ENCODE data around the gene ZDHHC4. TPM values are rescaled to one million over a fixed set of nuclear protein-coding genes. Genes with fewer than 3 reads are reported as not detected.

ZDHHC4 gene
- total and polyA plus RNA-seq, 2 donors (not counting 3 experiments of a cell fraction or from before 2014, with no cell fraction given): 29.9 to 122 TPM

GRCh38 chr7:6529643-6530042 is 47.6 kb upstream of the ZDHHC4 start:
- POLR2A ChIA-PET: no interaction called here
- dilution Hi-C loops (cut with MboI; ENCODE audit: extremely low pct_ligation_motif_present, low sequenced_read_pairs): no loop called here

More at GRCh38 chr7:6529643-6530042, 47.6 kb upstream of the ZDHHC4 start:
- Histone ChIP-seq H3K27ac (ENCODE audit: insufficient read depth, low read depth, low read length) (no peak overlapping the region), H3K4me3 (replicated peaks in 1 of 3; ENCODE audit: insufficient read depth in 1 of 3, low read depth in 1 of 3, low read length in 3 of 3) (no peak overlapping the region), H3K9me1 (replicated peaks; ENCODE audit: control insufficient read depth, extremely low read depth, insufficient read depth, low read length) (no peaks in the 10 kb centered on the region), H3K36me3 (ENCODE audit: control insufficient read depth in 2 of 2, extremely low read depth in 1 of 2, insufficient read depth in 2 of 2, low read length in 2 of 2) (no peaks in the 10 kb centered on the region), H3K9me3 (replicated peaks; ENCODE audit: control insufficient read depth, insufficient read depth, low read length) (no peaks in the 10 kb centered on the region), H2AFZ (ENCODE audit: low read depth, low read length) (no peak overlapping the region), H3K9ac (replicated peaks; ENCODE audit: extremely low read depth, insufficient read depth, low read length) (no peak overlapping the region), H3K4me1 (ENCODE audit: control insufficient read depth, extremely low read depth, insufficient read depth, low read length) (peaks cover 6% of the 10 kb centered on the region), H3K27me3 (ENCODE audit: control insufficient read depth in 2 of 2, insufficient read depth in 2 of 2, low read length in 2 of 2) (peaks cover 14 to 22% of the 10 kb centered on the region in 2 experiments), H3K79me2 (ENCODE audit: control insufficient read depth, insufficient read depth, low read length) (no peaks in the 10 kb centered on the region), H3K4me2 (ENCODE audit: insufficient read depth, low read length) (no peak overlapping the region), H4K20me1 (replicated peaks; ENCODE audit: control insufficient read depth, extremely low read depth, insufficient read depth, low read length) (no peaks in the 10 kb centered on the region)
- BruUV-seq (replicated peaks): no TSS peak
- TF ChIP-seq EZH2 (IDR thresholded peaks at IDR 0.05; ENCODE audit: borderline replicate concordance, low read depth, low read length, severe bottlenecking) (no peak), MYC (IDR thresholded peaks at IDR 0.05; ENCODE audit: low read depth, low read length) (no peak), GATA2 (IDR thresholded peaks at IDR 0.05; ENCODE audit: insufficient read depth, insufficient read length, low read depth, low read length) (no peak), CTCF (IDR thresholded peaks at IDR 0.05; ENCODE audit: extremely low read depth in 1 of 2, insufficient read depth in 1 of 2, low read depth in 1 of 2, low read length in 2 of 2) (no peak), JUN (IDR thresholded peaks at IDR 0.05; ENCODE audit: borderline replicate concordance, insufficient read depth, insufficient read length, low read depth) (no peak), MAX (IDR thresholded peaks at IDR 0.05; ENCODE audit: insufficient read depth, insufficient read length) (no peak), POLR2A (IDR thresholded peaks at IDR 0.05; ENCODE audit: low read depth, low read length) (no peak), POLR2AphosphoS5 (IDR thresholded peaks at IDR 0.05; ENCODE audit: insufficient read depth, low read depth, low read length) (no peak), FOS (IDR thresholded peaks at IDR 0.05; ENCODE audit: borderline replicate concordance, insufficient read depth, low read length) (no peak)
- FAIRE-seq (no peak), DNase-seq (ENCODE audit: low read depth, low spot score) (no peak)
- CTCF ChIA-PET: no interaction called here
- intact Hi-C loops (cut with micrococcal nuclease): no loop called here

Data from endothelial cell of umbilical vein (primary cell).